ENCODE results near the gene ARHGAP19. TPM values are rescaled to one million over a fixed set of nuclear protein-coding genes. Genes with fewer than 3 reads are reported as not detected.

ARHGAP19 gene
- total and polyA plus RNA-seq, 2 of the 8 experiments (the other 6 are each of a cell fraction or from before 2014, with no cell fraction given), result 13.3 to 32.1 TPM

DNA sequence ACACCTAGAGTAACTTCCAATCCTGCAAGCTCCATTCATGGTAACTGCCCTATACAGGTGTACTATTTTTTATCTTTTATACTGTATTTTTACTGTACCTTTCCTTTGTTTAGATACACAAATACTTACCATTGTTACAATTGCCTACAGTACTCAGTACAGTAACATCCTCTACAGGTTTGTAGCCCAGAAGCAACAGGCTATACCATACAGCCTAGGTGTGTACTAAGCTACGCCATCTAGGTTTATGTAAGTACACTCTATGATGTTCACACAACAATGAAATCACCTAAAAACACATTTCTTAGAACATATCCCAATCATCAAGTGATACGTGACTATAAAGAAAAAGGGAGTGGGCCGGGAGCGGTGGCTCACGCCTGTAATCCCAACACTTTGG is 53.6 kb downstream of the ARHGAP19 start:
- no peak overlapping the region for H2BK12ac ChIP-seq (ENCODE audit: low read depth, low read length)
- no peaks in the 10 kb centered on the region for H3K79me2 ChIP-seq (ENCODE audit: control insufficient read depth in 1 of 2, insufficient read depth in 2 of 2, low read length in 2 of 2)
- DNase-seq (ENCODE audit: low read depth in 1 of 2, low spot score in 2 of 2) (no peak), FAIRE-seq (no peak)
- TF ChIP-seq MAFK (IDR thresholded peaks at IDR 0.05; ENCODE audit: low read depth, low read length) (no peak), POU5F1 (IDR thresholded peaks at IDR 0.05; ENCODE audit: low read depth, low read length) (no peak), JUND (IDR thresholded peaks at IDR 0.05; ENCODE audit: low read length) (no peak), SP4 (IDR thresholded peaks at IDR 0.05; ENCODE audit: low read length) (no peak), SIX5 (IDR thresholded peaks at IDR 0.05; ENCODE audit: low read depth, low read length) (no peak), CREB1 (IDR thresholded peaks at IDR 0.05) (no peak), BACH1 (IDR thresholded peaks at IDR 0.05; ENCODE audit: low read length) (no peak), YY1 (IDR thresholded peaks at IDR 0.05; ENCODE audit: low read depth, low read length) (no peak), PHF8 (conservative IDR thresholded peaks at IDR 0.05; ENCODE audit: low read depth, low read length) (no peak), TBP (IDR thresholded peaks at IDR 0.05; ENCODE audit: low read depth, low read length) (no peak)
- TF ChIP-seq, protein P1, sequence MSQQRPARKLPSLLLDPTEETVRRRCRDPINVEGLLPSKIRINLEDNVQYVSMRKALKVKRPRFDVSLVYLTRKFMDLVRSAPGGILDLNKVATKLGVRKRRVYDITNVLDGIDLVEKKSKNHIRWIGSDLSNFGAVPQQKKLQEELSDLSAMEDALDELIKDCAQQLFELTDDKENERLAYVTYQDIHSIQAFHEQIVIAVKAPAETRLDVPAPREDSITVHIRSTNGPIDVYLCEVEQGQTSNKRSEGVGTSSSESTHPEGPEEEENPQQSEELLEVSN (IDR thresholded peaks at IDR 0.05), result no peak
- no peaks in the 10 kb centered on the region for H3K23me2 ChIP-seq (ENCODE audit: low read depth, low read length)
- H3K36me3 ChIP-seq (ENCODE audit: control insufficient read depth in 2 of 4, insufficient read depth in 4 of 4, low read length in 3 of 4), result peaks cover 4 to 14% (median 6%) of the 10 kb centered on the region in 4 experiments; a peak in 7 of 8 replicates
- H3K9me3 ChIP-seq (ENCODE audit: insufficient read depth in 2 of 2, low read depth in 1 of 2, low read length in 1 of 2), result no peaks in the 10 kb centered on the region
- no peak overlapping the region for H2BK5ac ChIP-seq (ENCODE audit: low read depth, low read length)
- no peak overlapping the region for H4K8ac ChIP-seq (ENCODE audit: extremely low read depth, insufficient read depth, low read length)
- no peak overlapping the region for H2AFZ ChIP-seq (ENCODE audit: low read length)
- no peak overlapping the region for H2AK5ac ChIP-seq (ENCODE audit: low read depth, low read length)
- 80% methylated on average over 5 of the region's 5 CpGs; no CpG with 5 or more reads in 1 of the 2 experiments for WGBS, 2 experiments (ENCODE audit: extremely low coverage in 1 of 2, insufficient coverage in 1 of 2, insufficient read length in 1 of 2, insufficient replicate concordance in 2 of 2, low coverage in 1 of 2, low lambda C conversion rate in 2 of 2, missing lambda C conversion rate in 1 of 2)
- CTCF ChIA-PET (ENCODE audit: partially characterized antibody), result interaction anchor here (0.7 to 44.6 kb wide), 5 partner anchors 29 to 188 kb away, joined by 3 to 1348 read pairs (median 7); no protein-coding TSS in a partner anchor
- H4K5ac ChIP-seq (ENCODE audit: insufficient read length, low read depth, low read length), result no peak overlapping the region
- no peak overlapping the region for H4K91ac ChIP-seq (replicated peaks; ENCODE audit: insufficient read length, low read length)
- H3K4me3 ChIP-seq (ENCODE audit: extremely low read depth in 1 of 4, insufficient read depth in 2 of 4, low read depth in 3 of 4, low read length in 4 of 4), result no peak overlapping the region
- H4K20me1 ChIP-seq (replicated peaks in 1 of 2; ENCODE audit: control insufficient read depth in 1 of 2, insufficient read depth in 2 of 2, low read length in 2 of 2), result no peaks in the 10 kb centered on the region
- H3K4ac ChIP-seq (replicated peaks; ENCODE audit: insufficient read length, low read depth, low read length), result no peak overlapping the region
- H2BK15ac ChIP-seq (ENCODE audit: low read length), result no peak overlapping the region
- H2BK20ac ChIP-seq (ENCODE audit: low read length), result no peak overlapping the region
- H3K18ac ChIP-seq (ENCODE audit: extremely low read depth, low read length), result no peak overlapping the region
- H3K14ac ChIP-seq (ENCODE audit: insufficient read length), result no peak overlapping the region
- no peak overlapping the region for H3K27ac ChIP-seq (ENCODE audit: low read depth, low read length)
- no peak overlapping the region for H3K56ac ChIP-seq (replicated peaks; ENCODE audit: insufficient read length, low read depth, low read length)
- H3K9ac ChIP-seq (replicated peaks in 1 of 4; ENCODE audit: extremely low read depth in 1 of 4, low read depth in 3 of 4, low read length in 3 of 4), result no peak overlapping the region
- POLR2A ChIA-PET (ENCODE audit: partially characterized antibody), result no interaction called here
- H2BK120ac ChIP-seq (replicated peaks; ENCODE audit: low read depth, low read length), result no peak overlapping the region
- H3K79me1 ChIP-seq (ENCODE audit: low read depth, low read length), result no peaks in the 10 kb centered on the region
- no peaks in the 10 kb centered on the region for H3K27me3 ChIP-seq (replicated peaks in 1 of 4; ENCODE audit: control insufficient read depth in 3 of 4, extremely low read depth in 1 of 4, insufficient read depth in 3 of 4, low read length in 3 of 4)
- no peak overlapping the region for H3K4me2 ChIP-seq (ENCODE audit: insufficient read depth in 1 of 2, low read depth in 2 of 2, low read length in 2 of 2)
- H3K4me1 ChIP-seq (replicated peaks in 1 of 4; ENCODE audit: control insufficient read depth in 3 of 4, insufficient read depth in 4 of 4, low read length in 3 of 4), result no peaks in the 10 kb centered on the region
- H3K23ac ChIP-seq (ENCODE audit: insufficient read length), result no peak overlapping the region
